A549 (cell line): ENCODE results near the gene GJA3. TPM values are rescaled to one million over a fixed set of nuclear protein-coding genes. Genes with fewer than 3 reads are reported as not detected.

Experiments used
- ATAC-seq, 2 experiments: fragments of 200-7000 bp in 1 of 2; fragments of >200 bp in 1 of 2; cut with Nextera tagmentation in 1 of 2; cut with Tn5 transposase in 1 of 2; 3 replicates each; pipeline versions ENCODE4 v1.8.0 to v1.9.1; 2018 to 2020; ENCODE audit warnings: mild to moderate bottlenecking in 1 of 2, moderate library complexity in 1 of 2
- CTCF ChIA-PET: fragments of 300-600 bp; sonication (Branson Sonifier 250); formaldehyde crosslinking; extraction: SDS; loops from one replicate; lab custom pipeline; 2021; ENCODE audit warnings: antibody characterized with exemption, inconsistent platforms; lab: Yijun Ruan, JAX
- POLR2A ChIA-PET: fragments of 350-600 bp; formaldehyde crosslinking; extraction: SDS; loops from one replicate; lab custom pipeline; 2021; ENCODE audit warnings: antibody characterized with exemption, inconsistent platforms; lab: Yijun Ruan, JAX
- DNase-seq, 2 experiments: peaks; one replicate each; pipeline versions ENCODE4 v3.0.0 to v3.0.0-alpha.2; 2011 to 2016; ENCODE audit warnings: low read depth in 1 of 2, low spot score in 1 of 2
- FAIRE-seq: peaks from 2 replicates; lab custom pipeline; 2011; peaks lifted over from hg19 to GRCh38; lab: Jason Lieb, UNC
- H3K27ac ChIP-seq, 2 experiments: fragments of >200 bp; sonication (Bioruptor Twin); formaldehyde crosslinking; 3 replicates each; pipeline ENCODE4 v1.5.1; 2016 to 2017
- H3K4me1 ChIP-seq: fragments of >200 bp; sonication (Bioruptor Twin); formaldehyde crosslinking; 3 replicates; pipeline ENCODE4 v1.6.1; 2016
- H3K4me2 ChIP-seq: fragments of >200 bp; sonication (Bioruptor Twin); formaldehyde crosslinking; 3 replicates; pipeline ENCODE4 v1.6.1; 2016
- H3K4me3 ChIP-seq: fragments of >200 bp; sonication (Bioruptor Twin); formaldehyde crosslinking; 3 replicates; pipeline ENCODE4 v1.5.1; 2016
- H3K9me3 ChIP-seq: fragments of >200 bp; sonication (Bioruptor Twin); formaldehyde crosslinking; 3 replicates; pipeline ENCODE4 v1.6.1; 2016
- BHLHE40 ChIP-seq: IDR thresholded peaks from 2 replicates; pipeline ENCODE4 v1.6.1; 2012; ENCODE audit warnings: low read depth, low read length, inconsistent platforms
- CEBPB ChIP-seq, 2 experiments: fragments of >200 bp in 1 of 2; sonication (Bioruptor Twin) in 1 of 2; formaldehyde crosslinking in 1 of 2; IDR thresholded peaks; 2 replicates each; pipeline ENCODE4 v1.6.1; 2012 to 2016
- CHD2 ChIP-seq: fragments of 150-350 bp; IDR thresholded peaks from 2 replicates; pipeline ENCODE4 v1.6.1; 2014; ENCODE audit warnings: low read length; ENCODE audit not compliant: partially characterized antibody
- EHF ChIP-seq: fragments of 250-450 bp; sonication (Bioruptor Pico); IDR thresholded peaks from 2 replicates; pipeline ENCODE4 v1.5.0; 2020; ENCODE audit warnings: mild to moderate bottlenecking
- EHMT2 ChIP-seq: fragments of 200-600 bp; sonication (generic); IDR thresholded peaks from 2 replicates; pipeline ENCODE4 v1.6.1; 2016; ENCODE audit warnings: antibody characterized with exemption, low read depth, mild to moderate bottlenecking, moderate library complexity
- ESRRA ChIP-seq: fragments of 150-350 bp; IDR thresholded peaks from 2 replicates; pipeline ENCODE4 v1.6.1; 2014; ENCODE audit warnings: mild to moderate bottlenecking, low read length, borderline replicate concordance
- FOXS1 ChIP-seq: fragments of 250-450 bp; sonication (Bioruptor Pico); IDR thresholded peaks from 2 replicates; pipeline ENCODE4 v1.5.0; 2020; ENCODE audit warnings: mild to moderate bottlenecking, moderate library complexity
- HDAC2 ChIP-seq: fragments of 200-600 bp; sonication (generic); IDR thresholded peaks from 2 replicates; pipeline ENCODE4 v1.6.1; 2016
- HES2 ChIP-seq: fragments of >200 bp; sonication (Bioruptor Twin); formaldehyde crosslinking; IDR thresholded peaks from 2 replicates; pipeline ENCODE4 v1.6.1; 2016
- HEYL ChIP-seq: fragments of 250-450 bp; sonication (Bioruptor Pico); IDR thresholded peaks from 2 replicates; pipeline ENCODE4 v1.8.0; 2021; ENCODE audit warnings: mild to moderate bottlenecking, moderate library complexity
- HOXA7 ChIP-seq: fragments of 250-450 bp; sonication (Bioruptor Pico); IDR thresholded peaks from 2 replicates; pipeline ENCODE4 v1.5.0; 2020; ENCODE audit warnings: mild to moderate bottlenecking, moderate library complexity
- HOXB5 ChIP-seq: fragments of 250-450 bp; sonication (Bioruptor Pico); IDR thresholded peaks from 2 replicates; pipeline ENCODE4 v1.5.0; 2020; ENCODE audit warnings: mild to moderate bottlenecking, moderate library complexity
- JUN ChIP-seq, 2 experiments: fragments of >200 bp; sonication (Bioruptor Twin); formaldehyde crosslinking; IDR thresholded peaks; 2 replicates in 1 of 2; 3 replicates in 1 of 2; pipeline ENCODE4 v1.6.1; 2016 to 2017
- JUNB ChIP-seq: fragments of >200 bp; sonication (Bioruptor Twin); formaldehyde crosslinking; IDR thresholded peaks from 2 replicates; pipeline ENCODE4 v1.6.1; 2016
- KDM1A ChIP-seq: fragments of 200-600 bp; sonication (generic); IDR thresholded peaks from 2 replicates; pipeline ENCODE4 v1.6.1; 2016; ENCODE audit warnings: low read depth, mild to moderate bottlenecking
- KDM5A ChIP-seq: fragments of 200-600 bp; sonication (generic); IDR thresholded peaks from 2 replicates; pipeline ENCODE4 v1.6.1; 2016; ENCODE audit warnings: antibody characterized with exemption, mild to moderate bottlenecking
- MAFK ChIP-seq: fragments of 450-650 bp; IDR thresholded peaks from 2 replicates; pipeline ENCODE4 v1.6.1; 2014; ENCODE audit not compliant: partially characterized antibody
- MAX ChIP-seq: IDR thresholded peaks from 2 replicates; pipeline ENCODE4 v1.6.1; 2012
- NPAS2 ChIP-seq: fragments of 250-450 bp; sonication (Bioruptor Pico); IDR thresholded peaks from 2 replicates; pipeline ENCODE4 v1.8.0; 2022; ENCODE audit warnings: mild to moderate bottlenecking, moderate library complexity, borderline replicate concordance
- POLR2AphosphoS2 ChIP-seq: conservative IDR thresholded peaks from 2 replicates; pipeline ENCODE4 v1.6.1; 2012; ENCODE audit warnings: low read length, improper control_type of control experiment, inconsistent platforms
- RAD21 ChIP-seq, 2 experiments: fragments of >200 bp in 1 of 2; sonication (Bioruptor Twin) in 1 of 2; formaldehyde crosslinking in 1 of 2; IDR thresholded peaks in 1 of 2; conservative IDR thresholded peaks in 1 of 2; 2 replicates in 1 of 2; 3 replicates in 1 of 2; pipeline ENCODE4 v1.6.1; 2012 to 2018; ENCODE audit warnings: inconsistent platforms in 1 of 2
- RARB ChIP-seq: fragments of 250-450 bp; sonication (Bioruptor Pico); IDR thresholded peaks from 2 replicates; pipeline ENCODE4 v1.8.0; 2021; ENCODE audit warnings: mild to moderate bottlenecking, moderate library complexity
- RCOR1 ChIP-seq: fragments of 150-350 bp; IDR thresholded peaks from 2 replicates; pipeline ENCODE4 v1.6.1; 2014; ENCODE audit warnings: antibody characterized with exemption, low read length, low read depth
- REST ChIP-seq: fragments of 200-600 bp; sonication (generic); IDR thresholded peaks from 2 replicates; pipeline ENCODE4 v1.6.1; 2016; ENCODE audit warnings: antibody characterized with exemption, mild to moderate bottlenecking, moderate library complexity
- ZSCAN20 ChIP-seq: fragments of 250-450 bp; sonication (Bioruptor Pico); IDR thresholded peaks from 2 replicates; pipeline ENCODE4 v1.8.0; 2022; ENCODE audit warnings: mild to moderate bottlenecking, moderate library complexity
- WGBS: methylation state at CpG from one replicate; pipeline ENCODE4 v1.1.6; 2017; ENCODE audit errors: missing lambda C conversion rate; 5-methylcytosine and 5-hydroxymethylcytosine counted together
- polyA plus RNA-seq, 4 experiments: library from polyadenylated mRNA; depleted of rRNA in 3 of 4; stranded (reverse); fragments of >200 nt; fragmentation: RNase III in 1 of 4; extraction: RNeasy Plus Mini Kit Qiagen cat#74134 plus additional on column Dnase treatment in 1 of 4; gene quantifications; 2 replicates in 3 of 4; 3 replicates in 1 of 4; pipeline ENCODE4 v1.2.3, GENCODE V29; 2011 to 2017

Gene GJA3
- polyA plus RNA-seq, 2 of the 4 experiments (the other 2 are of a cell fraction) = 0.06 to 0.19 TPM

GRCh38 chr13:20118268-20119140, 42.3 kb downstream of the GJA3 start:
- H3K4me2 ChIP-seq = peak overlapping the region; percentile 98
- CTCF ChIA-PET = interaction anchor here (0.6 to 2.4 kb wide), 6 partner anchors 9 to 116 kb away, joined by 3 to 11 read pairs (median 4); no protein-coding TSS in a partner anchor
- POLR2A ChIA-PET = interaction anchor here (0.7 to 2.9 kb wide), 2 partner anchors 9 to 19 kb away, joined by 4 to 32 read pairs; no protein-coding TSS in a partner anchor
- peak; percentile 21 to 68 for DNase-seq
- FAIRE-seq = no peak
- WGBS = 0% methylated on average over 6 of the region's 55 CpGs
- no peak for TF ChIP-seq BHLHE40
- TF ChIP-seq MAX = peak; percentile 39; the same call in 1 of the 2 replicates
- no peak for TF ChIP-seq NPAS2 (CRISPR knock-in tag)
- TF ChIP-seq JUN (IDR thresholded peaks at IDR 0.05) = peak in 1 of 2 experiments; percentile 17; a peak in 1 of 5 replicates
- TF ChIP-seq CHD2 = no peak
- TF ChIP-seq HEYL (CRISPR knock-in tag) = no peak
- TF ChIP-seq HOXA7 = no peak
- no peak for TF ChIP-seq ZSCAN20 (CRISPR knock-in tag)
- no peak for TF ChIP-seq HOXB5 (CRISPR knock-in tag)
- TF ChIP-seq RAD21 (conservative IDR thresholded peaks at IDR 0.05 in 1 of 2, IDR thresholded peaks at IDR 0.05 in 1 of 2) = no peak
- TF ChIP-seq FOXS1 (CRISPR knock-in tag) = no peak
- TF ChIP-seq EHMT2 = no peak
- peak; percentile 68 for TF ChIP-seq MAFK
- no peak for TF ChIP-seq ESRRA
- TF ChIP-seq RARB (CRISPR knock-in tag) = no peak
- TF ChIP-seq REST = no peak
- TF ChIP-seq KDM5A = no peak
- H3K4me1 ChIP-seq = peaks cover 6% of the 10 kb centered on the region; the same call in 1 of the 3 replicates
- no peaks in the 10 kb centered on the region for H3K9me3 ChIP-seq
- H3K27ac ChIP-seq = peak overlapping the region; percentile 82 to 91
- H3K4me3 ChIP-seq = peak overlapping the region; percentile 76
- peak; percentile 77 to 81 for ATAC-seq

GRCh38 chr13:20116213-20116612, 44.6 kb downstream of the GJA3 start:
- 82% methylated on average over 6 of the region's 6 CpGs for WGBS
- CTCF ChIA-PET = no interaction called here
- Histone ChIP-seq H3K9me3 (no peaks in the 10 kb centered on the region), H3K4me3 (no peak overlapping the region), H3K4me2 (no peak overlapping the region), H3K4me1 (peaks cover 6% of the 10 kb centered on the region; the same call in 1 of the 3 replicates), H3K27ac (no peak overlapping the region)
- DNase-seq (no peak), ATAC-seq (no peak), FAIRE-seq (no peak)
- TF ChIP-seq KDM1A (no peak), EHF (CRISPR knock-in tag) (no peak), CEBPB (IDR thresholded peaks at IDR 0.05) (no peak), JUNB (no peak), RCOR1 (no peak), HDAC2 (no peak), RAD21 (conservative IDR thresholded peaks at IDR 0.05 in 1 of 2, IDR thresholded peaks at IDR 0.05 in 1 of 2) (no peak), NPAS2 (CRISPR knock-in tag) (no peak), POLR2AphosphoS2 (no peak), HES2 (no peak), REST (no peak)
- POLR2A ChIA-PET = no interaction called here
